Muscle of leg (tissue), 11 donors: ENCODE data around the gene TRPT1. TPM values are rescaled to one million over a fixed set of nuclear protein-coding genes. Genes with fewer than 3 reads are reported as not detected.

ENCODE experiments used
- DNase-seq: peaks from one replicate; pipeline ENCODE4 v3.0.0; 2013
- H3K27ac ChIP-seq: one replicate; pipeline ENCODE4 v1.5.1; 2013; ENCODE audit warnings: mild to moderate bottlenecking, low read length, control low read depth
- H3K27me3 ChIP-seq: one replicate; pipeline ENCODE4 v1.6.1; 2013; ENCODE audit warnings: low read length; ENCODE audit not compliant: control insufficient read depth, insufficient read depth
- H3K36me3 ChIP-seq: one replicate; pipeline ENCODE4 v1.6.1; 2013; ENCODE audit warnings: low read length; ENCODE audit not compliant: control insufficient read depth, insufficient read depth
- H3K4me1 ChIP-seq: one replicate; pipeline ENCODE4 v1.6.1; 2013; ENCODE audit warnings: low read length; ENCODE audit not compliant: control insufficient read depth, insufficient read depth
- H3K4me3 ChIP-seq: one replicate; pipeline ENCODE4 v1.5.1; 2013; ENCODE audit warnings: low read length, control low read depth
- H3K9me3 ChIP-seq: replicated peaks from 2 replicates; pipeline ENCODE4 v1.6.1; 2013; ENCODE audit warnings: low read depth, low read length; ENCODE audit not compliant: control insufficient read depth
- WGBS: methylation state at CpG from one replicate; pipeline ENCODE4 v1.1.5; 2013; ENCODE audit warnings: missing lambda C conversion rate; ENCODE audit not compliant: insufficient coverage; 5-methylcytosine and 5-hydroxymethylcytosine counted together
- polyA plus RNA-seq, 8 donors: library from polyadenylated mRNA; unstranded; fragments of 120-200 nt; gene quantifications; one replicate each; pipeline versions ENCODE4 v1.2.1 to v1.2.3, GENCODE V29; 2013; ENCODE audit warnings: inconsistent platforms in 1 of 8, low replicate concordance in 1 of 8; ENCODE audit not compliant: insufficient read length in 8 of 8, insufficient read depth in 1 of 8
- total RNA-seq: library from RNA; stranded (reverse); fragments of 120-200 nt; gene quantifications from one replicate; pipeline ENCODE4 v1.2.4, GENCODE V29; 2013

TRPT1 gene
- total and polyA plus RNA-seq, 9 donors: 42.3 to 78.9 (median 68.9) TPM

GRCh38 chr11:64258946-64259532 lies 33.1 kb upstream of the TRPT1 start:
- peaks cover 79% of the 10 kb centered on the region for H3K36me3 ChIP-seq
- 89% methylated on average over 32 of the region's 32 CpGs for WGBS
- DNase-seq: no peak

DNA sequence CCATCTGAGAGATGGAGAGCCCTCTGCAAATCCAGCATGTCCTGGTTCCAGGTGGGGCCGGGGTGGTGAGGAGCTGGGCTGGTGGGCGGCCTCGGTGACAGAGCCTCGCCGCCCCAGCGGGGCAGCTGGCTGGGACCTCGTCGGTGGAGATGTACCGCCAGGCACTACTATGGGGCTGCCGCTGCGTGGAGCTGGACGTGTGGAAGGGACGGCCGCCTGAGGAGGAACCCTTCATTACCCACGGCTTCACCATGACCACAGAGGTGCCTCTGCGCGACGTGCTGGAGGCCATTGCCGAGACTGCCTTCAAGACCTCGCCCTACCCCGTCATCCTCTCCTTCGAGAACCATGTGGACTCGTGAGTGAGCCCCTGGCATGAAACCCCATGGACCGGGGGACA lies 32.4 kb upstream of the TRPT1 start:
- no peak for DNase-seq
- Histone ChIP-seq H3K27ac (no peak overlapping the region), H3K4me1 (peaks cover 4% of the 10 kb centered on the region), H3K27me3 (no peaks in the 10 kb centered on the region), H3K36me3 (peaks cover 75% of the 10 kb centered on the region), H3K9me3 (no peaks in the 10 kb centered on the region), H3K4me3 (no peak overlapping the region)
- 89% methylated on average over 15 of the region's 24 CpGs for whole genome bisulfite sequencing

More at GRCh38 chr11:64258946-64259532, 33.1 kb upstream of the TRPT1 start:
- H3K4me1 ChIP-seq: no peaks in the 10 kb centered on the region
- no peak overlapping the region for H3K27ac ChIP-seq
- no peaks in the 10 kb centered on the region for H3K9me3 ChIP-seq
- no peak overlapping the region for H3K4me3 ChIP-seq
- no peaks in the 10 kb centered on the region for H3K27me3 ChIP-seq

- no peak for DNase-seq
- Histone ChIP-seq H3K36me3 (peaks cover 54% of the 10 kb centered on the region), H3K9me3 (no peaks in the 10 kb centered on the region), H3K27ac (no peak overlapping the region), H3K4me1 (peaks cover 22% of the 10 kb centered on the region), H3K4me3 (no peak overlapping the region), H3K27me3 (no peaks in the 10 kb centered on the region)
- WGBS: 80% methylated on average over 13 of the region's 15 CpGs
Observed at GRCh38 chr11:64256300-64256699, 30.3 kb upstream of the TRPT1 start.

DNA sequence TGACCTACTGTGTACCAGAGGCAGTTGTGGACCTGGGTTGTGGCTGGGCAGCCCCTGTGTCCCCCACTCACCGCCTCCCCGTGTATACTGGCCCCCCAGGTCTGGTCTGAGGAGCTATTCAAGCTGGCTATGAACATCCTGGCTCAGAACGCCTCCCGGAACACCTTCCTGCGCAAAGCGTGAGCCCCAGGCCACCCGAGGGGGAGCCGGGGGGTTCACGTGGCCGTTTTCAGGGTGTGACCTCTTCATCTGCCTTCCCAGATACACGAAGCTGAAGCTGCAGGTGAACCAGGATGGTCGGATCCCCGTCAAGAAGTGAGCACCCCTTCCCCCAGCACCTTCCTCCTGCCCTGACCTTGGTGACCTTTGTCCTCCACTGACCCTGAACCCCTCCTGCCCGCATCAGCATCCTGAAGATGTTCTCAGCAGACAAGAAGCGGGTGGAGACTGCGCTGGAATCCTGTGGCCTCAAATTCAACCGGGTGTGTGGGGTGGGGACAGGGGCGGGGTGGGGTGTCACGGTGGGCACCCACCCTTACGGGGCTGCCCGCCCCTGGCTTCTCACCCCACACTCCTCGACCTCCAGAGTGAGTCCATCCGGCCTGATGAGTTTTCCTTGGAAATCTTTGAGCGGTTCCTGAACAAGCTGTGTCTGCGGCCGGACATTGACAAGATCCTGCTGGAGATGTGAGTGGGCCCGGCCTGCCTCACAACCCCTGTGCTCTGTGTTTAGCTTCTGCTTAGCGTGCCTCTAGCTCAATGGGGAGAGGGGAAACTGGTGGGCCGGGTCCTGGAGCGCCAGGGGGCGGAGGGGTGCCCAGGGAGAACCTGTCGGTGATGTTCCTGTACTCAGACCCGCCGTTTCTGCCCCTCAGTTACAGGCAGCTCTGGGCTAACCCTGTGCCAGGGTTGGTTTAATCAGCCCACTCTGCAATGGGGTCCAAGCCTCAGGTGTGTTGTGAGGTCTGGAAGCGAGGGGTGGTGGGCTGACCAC lies 29.4 kb upstream of the TRPT1 start:
- peaks cover 49% of the 10 kb centered on the region for H3K36me3 ChIP-seq
- no peaks in the 10 kb centered on the region for H3K9me3 ChIP-seq
- WGBS: 88% methylated on average over 28 of the region's 35 CpGs
- H3K27me3 ChIP-seq: no peaks in the 10 kb centered on the region
- no peak for DNase-seq
- H3K4me3 ChIP-seq: no peak overlapping the region
- H3K4me1 ChIP-seq: peaks cover 29% of the 10 kb centered on the region
- no peak overlapping the region for H3K27ac ChIP-seq

DNA sequence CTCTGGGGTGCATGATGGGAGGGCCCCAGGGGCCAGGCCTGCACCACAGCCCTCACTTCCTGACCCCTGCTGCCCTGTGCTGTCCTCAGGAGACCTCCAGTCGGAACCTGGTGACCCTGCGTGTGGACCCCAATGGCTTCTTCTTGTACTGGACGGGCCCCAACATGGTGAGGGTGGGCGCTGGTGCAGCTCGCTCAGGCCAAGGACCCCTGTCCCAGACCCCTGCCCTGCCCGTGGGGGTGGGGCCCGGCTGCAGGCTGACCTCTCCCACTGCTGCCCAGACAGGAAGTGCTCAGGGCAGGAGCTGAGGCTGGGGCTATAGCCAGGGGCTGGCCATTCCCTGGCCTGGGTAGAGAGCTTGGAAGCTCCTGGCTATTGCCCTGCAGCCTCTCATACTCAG lies 28.3 kb upstream of the TRPT1 start:
- no peaks in the 10 kb centered on the region for H3K9me3 ChIP-seq
- H3K36me3 ChIP-seq: peaks cover 39% of the 10 kb centered on the region
- no peak overlapping the region for H3K27ac ChIP-seq
- H3K4me3 ChIP-seq: no peak overlapping the region
- DNase-seq: no peak
- no peaks in the 10 kb centered on the region for H3K27me3 ChIP-seq
- H3K4me1 ChIP-seq: peaks cover 38% of the 10 kb centered on the region
- 78% methylated on average over 7 of the region's 7 CpGs for WGBS

- H3K36me3 ChIP-seq: peaks cover 30% of the 10 kb centered on the region
- 58% methylated on average over 3 of the region's 5 CpGs for WGBS
- peaks cover 41% of the 10 kb centered on the region for H3K4me1 ChIP-seq
- H3K9me3 ChIP-seq: no peaks in the 10 kb centered on the region
- H3K27ac ChIP-seq: no peak overlapping the region
- no peak overlapping the region for H3K4me3 ChIP-seq
- no peaks in the 10 kb centered on the region for H3K27me3 ChIP-seq
- no peak for DNase-seq
Observed at GRCh38 chr11:64253481-64253880, 27.5 kb upstream of the TRPT1 start.

DNA sequence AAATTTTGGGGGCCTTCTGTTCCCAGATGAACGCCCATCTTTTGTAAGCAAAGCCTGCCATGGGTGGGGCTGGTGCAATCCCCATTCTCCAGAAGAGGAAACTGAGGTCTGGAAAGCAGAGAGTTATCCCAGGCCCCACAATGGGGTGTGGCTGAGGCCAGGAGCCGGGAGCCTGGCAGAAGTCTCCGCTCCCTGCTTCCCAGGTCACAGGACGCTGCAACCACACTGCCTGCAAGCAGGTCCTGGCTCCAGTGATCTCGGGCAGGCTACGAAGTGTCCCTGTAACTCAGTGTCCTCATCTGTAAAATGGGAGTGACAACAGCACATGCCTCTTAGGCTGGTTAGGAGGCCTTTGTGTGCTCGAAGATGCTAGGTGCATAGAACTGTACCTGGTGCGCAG lies 27.1 kb upstream of the TRPT1 start:
- H3K9me3 ChIP-seq: no peaks in the 10 kb centered on the region
- H3K27me3 ChIP-seq: no peaks in the 10 kb centered on the region
- H3K36me3 ChIP-seq: peaks cover 27% of the 10 kb centered on the region
- no peak for DNase-seq
- H3K4me3 ChIP-seq: no peak overlapping the region
- WGBS: 63% methylated on average over 7 of the region's 8 CpGs
- no peak overlapping the region for H3K27ac ChIP-seq
- H3K4me1 ChIP-seq: peaks cover 41% of the 10 kb centered on the region

- Histone ChIP-seq H3K4me3 (peak overlapping the region; percentile 75), H3K27me3 (no peaks in the 10 kb centered on the region), H3K36me3 (peaks cover 23% of the 10 kb centered on the region), H3K9me3 (no peaks in the 10 kb centered on the region), H3K27ac (no peak overlapping the region), H3K4me1 (peaks cover 47% of the 10 kb centered on the region)
- WGBS: 8% methylated on average over 12 of the region's 23 CpGs
- DNase-seq: no peak
Observed at GRCh38 chr11:64252003-64252872, 26.3 kb upstream of the TRPT1 start.

DNA sequence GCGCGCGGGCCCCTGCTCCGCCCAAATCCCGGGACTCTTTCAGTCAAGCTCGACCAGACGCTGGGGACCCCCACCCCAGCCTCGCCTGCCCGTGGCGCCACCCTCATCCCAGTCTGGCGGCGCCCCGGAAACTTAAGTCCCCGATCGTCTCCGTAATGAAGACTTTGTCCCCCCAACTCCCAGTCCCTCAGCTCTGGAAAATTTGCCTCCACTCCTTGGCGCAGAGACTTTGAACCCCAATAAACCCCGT lies 25.7 kb upstream of the TRPT1 start:
- Histone ChIP-seq H3K27me3 (no peaks in the 10 kb centered on the region), H3K4me1 (peaks cover 52% of the 10 kb centered on the region), H3K36me3 (peaks cover 20% of the 10 kb centered on the region), H3K9me3 (no peaks in the 10 kb centered on the region), H3K4me3 (peak overlapping the region; percentile 75), H3K27ac (no peak overlapping the region)
- 0% methylated on average over 18 of the region's 18 CpGs for WGBS
- DNase-seq: no peak
